SU-DHL-6 (cell line): Measurements from ENCODE around the gene PIK3C2G.

Experiments
- H2AFZ ChIP-seq: fragments of 200-600 bp; sonication (generic); 2 replicates; pipeline ENCODE4 v1.6.1; 2014; ENCODE audit warnings: low read depth, mild to moderate bottlenecking, moderate library complexity, mixed read lengths, antibody characterized with exemption, low read length; ENCODE audit not compliant: severe bottlenecking
- H3F3A ChIP-seq: fragments of 200-600 bp; shearing (Covaris generic); 2 replicates; pipeline ENCODE4 v1.6.0; 2016; ENCODE audit warnings: antibody characterized with exemption, mild to moderate bottlenecking; ENCODE audit not compliant: insufficient read depth
- H3K27ac ChIP-seq: fragments of 200-600 bp; sonication (generic); 2 replicates; pipeline ENCODE4 v1.5.1; 2016; ENCODE audit warnings: low read depth, mild to moderate bottlenecking, low read length, moderate library complexity, mixed read lengths
- H3K27me3 ChIP-seq: fragments of 200-600 bp; sonication (generic), shearing (Covaris generic); 2 replicates; pipeline ENCODE4 v1.6.0; 2014; ENCODE audit warnings: mild to moderate bottlenecking, low read length
- H3K36me3 ChIP-seq: fragments of 200-600 bp; sonication (generic); 2 replicates; pipeline ENCODE4 v1.6.1; 2014; ENCODE audit warnings: mild to moderate bottlenecking, low read length, mixed read lengths
- H3K4me2 ChIP-seq: fragments of 300-600, 200-600 bp; shearing (Covaris generic), sonication (generic); 2 replicates; pipeline ENCODE4 v1.6.0; 2014; ENCODE audit warnings: low read length, low read depth, mild to moderate bottlenecking; ENCODE audit not compliant: poor library complexity, severe bottlenecking
- H3K4me3 ChIP-seq: fragments of 200-600 bp; sonication (generic); 2 replicates; pipeline ENCODE4 v1.5.1; 2014; ENCODE audit warnings: antibody characterized with exemption, low read length, mild to moderate bottlenecking, mixed read lengths; ENCODE audit not compliant: insufficient read depth, poor library complexity, severe bottlenecking
- H3K79me2 ChIP-seq: fragments of 200-600 bp; sonication (generic); 2 replicates; pipeline ENCODE4 v1.6.1; 2014; ENCODE audit warnings: mild to moderate bottlenecking, low read length, moderate library complexity; ENCODE audit not compliant: insufficient read depth
- H3K9ac ChIP-seq: fragments of 200-600 bp; sonication (generic); 2 replicates; pipeline ENCODE4 v1.7.0; 2014; ENCODE audit warnings: mild to moderate bottlenecking, low read length
- H3K9me2 ChIP-seq: fragments of 200-600 bp; sonication (generic); replicated peaks from 2 replicates; pipeline ENCODE4 v1.6.1; 2014; ENCODE audit warnings: low read length; ENCODE audit not compliant: insufficient read depth
- H3K9me3 ChIP-seq: fragments of 200-600 bp; sonication (generic); 2 replicates; pipeline ENCODE4 v1.6.1; 2014; ENCODE audit warnings: low read length, mixed read lengths; ENCODE audit not compliant: insufficient read depth
- H4K20me1 ChIP-seq: fragments of 200-600 bp; sonication (generic); 2 replicates; pipeline ENCODE4 v1.6.1; 2014; ENCODE audit warnings: low read depth, mild to moderate bottlenecking, antibody characterized with exemption, low read length, moderate library complexity, mixed read lengths
- EZH2phosphoT487 ChIP-seq: fragments of 200-600 bp; sonication (generic), shearing (Covaris generic); conservative IDR thresholded peaks from 2 replicates; pipeline ENCODE4 v1.6.1; 2018; ENCODE audit warnings: mild to moderate bottlenecking, antibody characterized with exemption, low read length, moderate library complexity, mixed read lengths
- TF ChIP-seq, protein P1 (sequence below): fragments of 200-600 bp; sonication (generic); IDR thresholded peaks from one replicate; pipeline ENCODE4 v1.5.1; 2017; ENCODE audit warnings: antibody characterized with exemption, mild to moderate bottlenecking, low read length, moderate library complexity; ENCODE audit not compliant: insufficient read depth, poor library complexity, severe bottlenecking

PIK3C2G gene

GRCh38 chr12:18431771-18432170 is 170.5 kb downstream of the PIK3C2G start:
- Histone ChIP-seq H2AFZ (no peak overlapping the region), H3K27ac (no peak overlapping the region), H3K9me3 (no peaks in the 10 kb centered on the region), H4K20me1 (no peaks in the 10 kb centered on the region), H3K36me3 (no peaks in the 10 kb centered on the region), H3K9ac (no peak overlapping the region), H3F3A (no peaks in the 10 kb centered on the region), H3K4me2 (no peak overlapping the region), H3K27me3 (no peaks in the 10 kb centered on the region), H3K9me2 (no peaks in the 10 kb centered on the region), H3K79me2 (no peaks in the 10 kb centered on the region), H3K4me3 (no peak overlapping the region)
- no peak for TF ChIP-seq EZH2phosphoT487
- TF ChIP-seq, protein P1, sequence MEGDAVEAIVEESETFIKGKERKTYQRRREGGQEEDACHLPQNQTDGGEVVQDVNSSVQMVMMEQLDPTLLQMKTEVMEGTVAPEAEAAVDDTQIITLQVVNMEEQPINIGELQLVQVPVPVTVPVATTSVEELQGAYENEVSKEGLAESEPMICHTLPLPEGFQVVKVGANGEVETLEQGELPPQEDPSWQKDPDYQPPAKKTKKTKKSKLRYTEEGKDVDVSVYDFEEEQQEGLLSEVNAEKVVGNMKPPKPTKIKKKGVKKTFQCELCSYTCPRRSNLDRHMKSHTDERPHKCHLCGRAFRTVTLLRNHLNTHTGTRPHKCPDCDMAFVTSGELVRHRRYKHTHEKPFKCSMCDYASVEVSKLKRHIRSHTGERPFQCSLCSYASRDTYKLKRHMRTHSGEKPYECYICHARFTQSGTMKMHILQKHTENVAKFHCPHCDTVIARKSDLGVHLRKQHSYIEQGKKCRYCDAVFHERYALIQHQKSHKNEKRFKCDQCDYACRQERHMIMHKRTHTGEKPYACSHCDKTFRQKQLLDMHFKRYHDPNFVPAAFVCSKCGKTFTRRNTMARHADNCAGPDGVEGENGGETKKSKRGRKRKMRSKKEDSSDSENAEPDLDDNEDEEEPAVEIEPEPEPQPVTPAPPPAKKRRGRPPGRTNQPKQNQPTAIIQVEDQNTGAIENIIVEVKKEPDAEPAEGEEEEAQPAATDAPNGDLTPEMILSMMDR, result no peak

GRCh38 chr12:18432206-18432605 is 170.9 kb downstream of the PIK3C2G start:
- Histone ChIP-seq H3K9ac (no peak overlapping the region), H3K27ac (no peak overlapping the region), H3K9me3 (no peaks in the 10 kb centered on the region), H3F3A (no peaks in the 10 kb centered on the region), H3K36me3 (no peaks in the 10 kb centered on the region), H3K9me2 (no peaks in the 10 kb centered on the region), H2AFZ (no peak overlapping the region), H4K20me1 (no peaks in the 10 kb centered on the region), H3K4me3 (no peak overlapping the region), H3K79me2 (no peaks in the 10 kb centered on the region), H3K4me2 (no peak overlapping the region), H3K27me3 (no peaks in the 10 kb centered on the region)
- TF ChIP-seq, protein P1, result no peak
- TF ChIP-seq EZH2phosphoT487, result no peak

DNA sequence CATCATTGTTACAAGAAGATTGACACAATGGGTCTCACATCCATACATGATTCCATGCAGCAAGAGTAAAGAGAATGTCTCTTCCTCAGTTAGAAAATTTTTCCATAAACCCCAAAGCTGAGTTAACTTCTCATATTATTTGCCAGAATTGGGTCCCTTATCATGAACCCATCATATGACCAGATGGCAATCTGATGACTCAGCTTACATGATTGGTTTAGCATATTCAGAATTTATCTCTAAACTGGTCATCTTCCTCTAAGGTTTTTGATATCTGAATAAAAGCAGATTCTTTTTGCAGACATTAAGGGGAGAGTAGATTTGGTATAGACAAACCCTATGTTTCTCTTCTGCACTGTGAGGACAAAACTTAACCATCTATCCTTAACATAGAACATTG is 174.9 kb downstream of the PIK3C2G start:
- Histone ChIP-seq H3K9me3 (no peaks in the 10 kb centered on the region), H4K20me1 (no peaks in the 10 kb centered on the region), H3K27me3 (no peaks in the 10 kb centered on the region), H3F3A (no peaks in the 10 kb centered on the region), H2AFZ (no peak overlapping the region), H3K79me2 (no peaks in the 10 kb centered on the region), H3K4me2 (no peak overlapping the region), H3K4me3 (no peak overlapping the region), H3K36me3 (no peaks in the 10 kb centered on the region), H3K9ac (no peak overlapping the region), H3K27ac (no peak overlapping the region), H3K9me2 (no peaks in the 10 kb centered on the region)
- TF ChIP-seq, protein P1, result no peak
- no peak for TF ChIP-seq EZH2phosphoT487
